Measurements from ENCODE around the gene GHRL.
"Not testable (repeated sequence)": the region's sequence is repeated elsewhere in the genome, so short reads cannot be mapped to it uniquely, and the experiment has no call there.

The GHRL gene

GRCh38 chr3:10322352-10322710 is 29.6 kb upstream of the GHRL start:
- DNase-seq = no peak

- no peak for DNase-seq
Observed at GRCh38 chr3:10321630-10322351, 29.0 kb upstream of the GHRL start.

GRCh38 chr3:10320320-10320677 is 27.6 kb upstream of the GHRL start:
- DNase-seq = no peak

- DNase-seq = no peak
Observed at GRCh38 chr3:10319804-10320203, 27.1 kb upstream of the GHRL start.

GRCh38 chr3:10319251-10319650 is 26.5 kb upstream of the GHRL start:
- DNase-seq = no peak

GRCh38 chr3:10317961-10318350 is 25.2 kb upstream of the GHRL start:
- DNase-seq = no peak

GRCh38 chr3:10317311-10317960 is 24.7 kb upstream of the GHRL start:
- no peak for DNase-seq

GRCh38 chr3:10315771-10316344 is 23.1 kb upstream of the GHRL start:
- DNase-seq = no peak

GRCh38 chr3:10315101-10315500 is 22.4 kb upstream of the GHRL start:
- DNase-seq = no peak

GRCh38 chr3:10312861-10313260 is 20.1 kb upstream of the GHRL start:
- DNase-seq = no peak

GRCh38 chr3:10312391-10312790 is 19.6 kb upstream of the GHRL start:
- no peak for DNase-seq

GRCh38 chr3:10311710-10312109 is 19.0 kb upstream of the GHRL start:
- DNase-seq = no peak

- DNase-seq = no peak
Observed at GRCh38 chr3:10310578-10310977, 17.8 kb upstream of the GHRL start.

GRCh38 chr3:10309736-10310135 is 17.0 kb upstream of the GHRL start:
- no peak for DNase-seq

GRCh38 chr3:10308678-10309077 is 15.9 kb upstream of the GHRL start:
- DNase-seq = no peak

GRCh38 chr3:10306156-10306555 is 13.4 kb upstream of the GHRL start:
- DNase-seq = no peak

- DNase-seq = no peak
Observed at GRCh38 chr3:10305331-10305902, 12.7 kb upstream of the GHRL start.

GRCh38 chr3:10304905-10305304 is 12.2 kb upstream of the GHRL start:
- no peak for DNase-seq

GRCh38 chr3:10303785-10304184 is 11.0 kb upstream of the GHRL start:
- no peak for DNase-seq

- no peak for DNase-seq
Observed at GRCh38 chr3:10303105-10303504, 10.4 kb upstream of the GHRL start.

- no peak for DNase-seq
Observed at GRCh38 chr3:10300087-10300486, 7.3 kb upstream of the GHRL start.

- DNase-seq = no peak
Observed at GRCh38 chr3:10299679-10300078, 6.9 kb upstream of the GHRL start.

GRCh38 chr3:10299175-10299574 is 6.4 kb upstream of the GHRL start:
- DNase-seq = no peak

GRCh38 chr3:10298064-10298463 is 5.3 kb upstream of the GHRL start:
- DNase-seq = not testable (repeated sequence)
